Measurements from ENCODE around the gene SLC5A5.
A peak's percentile ranks its signal among the peaks of the same experiment; 100 is the strongest.

The SLC5A5 gene

DNA sequence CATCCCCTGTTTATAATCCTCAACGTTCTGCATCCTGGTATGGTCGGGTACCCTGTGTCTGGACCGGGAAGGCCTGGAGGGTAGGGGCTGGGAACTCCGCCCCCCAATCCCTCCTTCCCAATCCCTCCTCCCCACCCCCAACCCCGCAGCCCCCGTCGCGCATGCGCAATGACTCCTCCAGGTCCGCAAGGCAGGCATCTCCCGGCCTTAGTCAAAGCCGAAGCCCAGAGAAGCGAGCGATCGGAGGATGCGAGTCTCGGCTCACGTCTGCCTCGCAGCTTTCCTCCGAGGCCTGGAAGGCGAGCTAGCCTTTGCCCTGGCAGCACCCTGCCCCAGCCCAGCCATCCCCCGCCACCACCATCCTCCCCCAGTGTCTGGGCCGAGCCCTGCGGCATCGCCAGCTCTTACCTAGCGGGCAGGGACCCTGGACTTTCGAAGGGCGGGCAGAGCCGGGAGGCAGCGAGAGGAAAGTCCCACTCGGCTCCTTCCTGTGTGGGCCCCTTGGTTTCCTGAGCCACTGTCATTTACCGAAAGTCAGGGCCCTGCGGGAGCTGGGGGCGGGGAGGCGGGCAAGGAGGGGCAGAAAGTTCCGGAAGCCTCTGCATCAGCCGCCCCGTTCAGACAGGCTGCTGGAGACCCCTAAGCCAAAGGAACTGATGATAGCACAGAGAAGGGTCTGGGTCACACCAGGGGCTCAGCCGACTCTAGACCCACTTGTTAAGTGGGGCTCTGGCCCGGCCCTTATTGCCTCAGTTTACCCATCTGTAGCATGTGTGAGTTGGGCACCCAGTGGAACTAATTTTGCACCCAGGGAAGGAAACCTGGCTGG is 24.0 kb upstream of the SLC5A5 start, which contains the start of gene JAK3:
JAK3 (minus strand) TSS at position 445 of the 829 bp plus-strand sequence. CDS start 3,565 bp downstream, outside the sequence.
- Histone ChIP-seq H2AFZ (ENCODE audit: low read depth, low read length) (peak within 1 kb of the TSS; percentile 32; the same call in 1 of the 2 replicates), H3K4me3 (ENCODE audit: low read length) (peak within 1 kb of the TSS; percentile 80), H3K4me2 (ENCODE audit: low read length) (peak within 1 kb of the TSS; percentile 97), H3K27me3 (ENCODE audit: low read depth, low read length) (no peaks in the 10 kb centered on the region), H3K36me3 (replicated peaks; ENCODE audit: low read depth, low read length) (peaks cover 21% of the 10 kb centered on the region), H3K9me3 (ENCODE audit: insufficient read depth, low read length) (no peaks in the 10 kb centered on the region), H3K4me1 (ENCODE audit: low read length) (peaks cover 37% of the 10 kb centered on the region), H4K20me1 (ENCODE audit: insufficient read depth, low read length) (peaks cover 7% of the 10 kb centered on the region; the same call in 1 of the 2 replicates), H3K79me2 (ENCODE audit: low read length) (peaks cover 37% of the 10 kb centered on the region), H3K9ac (ENCODE audit: low read length) (peak within 1 kb of the TSS; percentile 91), H3K27ac (ENCODE audit: low read length) (peak within 1 kb of the TSS; percentile 85)
- TF ChIP-seq, protein P1, sequence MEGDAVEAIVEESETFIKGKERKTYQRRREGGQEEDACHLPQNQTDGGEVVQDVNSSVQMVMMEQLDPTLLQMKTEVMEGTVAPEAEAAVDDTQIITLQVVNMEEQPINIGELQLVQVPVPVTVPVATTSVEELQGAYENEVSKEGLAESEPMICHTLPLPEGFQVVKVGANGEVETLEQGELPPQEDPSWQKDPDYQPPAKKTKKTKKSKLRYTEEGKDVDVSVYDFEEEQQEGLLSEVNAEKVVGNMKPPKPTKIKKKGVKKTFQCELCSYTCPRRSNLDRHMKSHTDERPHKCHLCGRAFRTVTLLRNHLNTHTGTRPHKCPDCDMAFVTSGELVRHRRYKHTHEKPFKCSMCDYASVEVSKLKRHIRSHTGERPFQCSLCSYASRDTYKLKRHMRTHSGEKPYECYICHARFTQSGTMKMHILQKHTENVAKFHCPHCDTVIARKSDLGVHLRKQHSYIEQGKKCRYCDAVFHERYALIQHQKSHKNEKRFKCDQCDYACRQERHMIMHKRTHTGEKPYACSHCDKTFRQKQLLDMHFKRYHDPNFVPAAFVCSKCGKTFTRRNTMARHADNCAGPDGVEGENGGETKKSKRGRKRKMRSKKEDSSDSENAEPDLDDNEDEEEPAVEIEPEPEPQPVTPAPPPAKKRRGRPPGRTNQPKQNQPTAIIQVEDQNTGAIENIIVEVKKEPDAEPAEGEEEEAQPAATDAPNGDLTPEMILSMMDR (IDR thresholded peaks at IDR 0.05; ENCODE audit: low read depth, low read length) = no peak
- no peak for TF ChIP-seq EZH2phosphoT487 (IDR thresholded peaks at IDR 0.05; ENCODE audit: low read depth)

DNA sequence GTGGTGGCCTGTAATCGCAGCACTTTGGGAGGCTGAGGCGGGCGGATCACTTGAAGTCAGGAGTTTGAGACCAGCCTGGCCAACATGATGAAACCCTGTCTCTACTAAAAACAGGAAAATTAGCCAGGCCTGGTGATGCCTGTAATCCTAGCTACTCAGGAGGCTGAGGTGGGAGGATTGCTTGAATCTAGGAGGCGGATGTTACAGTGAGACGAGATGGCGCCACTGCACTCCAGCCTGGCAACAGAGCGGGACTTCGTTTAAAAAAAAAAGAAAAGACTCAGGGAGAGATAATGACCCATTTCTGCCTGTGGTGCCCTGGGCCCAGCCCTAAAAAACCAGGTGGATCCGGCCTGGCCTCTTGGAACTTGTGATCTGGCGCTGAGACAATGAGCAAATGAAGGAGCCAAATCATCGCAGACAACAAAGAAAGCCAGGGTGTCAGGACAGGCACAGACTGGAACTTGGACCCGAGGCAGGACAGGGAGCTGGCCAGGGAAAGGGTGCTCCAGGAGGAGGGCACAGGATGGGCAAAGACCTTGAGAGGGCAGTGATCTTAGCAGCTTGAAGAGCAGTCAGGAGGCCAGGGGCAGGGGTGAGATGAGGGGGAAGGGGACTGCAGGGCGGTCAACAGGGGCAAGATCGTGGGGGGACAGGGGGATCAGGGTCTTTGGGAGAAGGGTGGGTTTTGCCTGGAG is 23.0 kb upstream of the SLC5A5 start:
- no peaks in the 10 kb centered on the region for H3K27me3 ChIP-seq (ENCODE audit: low read depth, low read length)
- H3K79me2 ChIP-seq (ENCODE audit: low read length) = peaks cover 34% of the 10 kb centered on the region
- no peaks in the 10 kb centered on the region for H3K9me3 ChIP-seq (ENCODE audit: insufficient read depth, low read length)
- peak overlapping the region; percentile 91; the same call in 1 of the 2 replicates for H3K9ac ChIP-seq (ENCODE audit: low read length)
- H3K4me2 ChIP-seq (ENCODE audit: low read length) = peak overlapping the region; percentile 97
- peak overlapping the region; percentile 85 for H3K27ac ChIP-seq (ENCODE audit: low read length)
- H3K4me1 ChIP-seq (ENCODE audit: low read length) = peaks cover 37% of the 10 kb centered on the region
- H3K36me3 ChIP-seq (replicated peaks; ENCODE audit: low read depth, low read length) = peaks cover 11% of the 10 kb centered on the region
- no peak overlapping the region for H2AFZ ChIP-seq (ENCODE audit: low read depth, low read length)
- TF ChIP-seq EZH2phosphoT487 (IDR thresholded peaks at IDR 0.05; ENCODE audit: low read depth) = no peak
- TF ChIP-seq, protein P1 (IDR thresholded peaks at IDR 0.05; ENCODE audit: low read depth, low read length) = no peak
- H4K20me1 ChIP-seq (ENCODE audit: insufficient read depth, low read length) = no peaks in the 10 kb centered on the region
- peak overlapping the region; percentile 80; the same call in 1 of the 2 replicates for H3K4me3 ChIP-seq (ENCODE audit: low read length)

DNA sequence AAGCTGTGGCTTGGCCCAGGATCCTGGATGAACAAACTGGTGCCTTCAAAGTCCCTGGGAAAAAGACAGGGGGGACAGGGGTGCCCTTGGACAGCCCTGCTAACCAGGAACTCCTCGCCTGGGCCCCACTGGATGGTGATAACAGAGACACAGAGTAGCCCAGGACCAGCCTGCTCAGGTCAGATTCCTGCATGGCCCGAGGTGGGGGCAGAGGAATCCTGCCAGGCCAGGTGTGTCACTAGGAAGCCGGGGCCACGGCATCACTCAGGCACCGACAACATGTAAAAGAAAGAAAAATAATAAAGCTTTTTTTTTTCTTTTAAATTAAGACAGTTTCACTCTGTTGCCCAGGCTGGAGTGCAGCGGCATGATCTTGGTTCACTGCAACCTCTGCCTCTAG is 17.7 kb upstream of the SLC5A5 start:
- Histone ChIP-seq H2AFZ (ENCODE audit: low read depth, low read length) (no peak overlapping the region), H3K4me3 (ENCODE audit: low read length) (no peak overlapping the region), H3K9me3 (ENCODE audit: insufficient read depth, low read length) (no peaks in the 10 kb centered on the region), H3K79me2 (ENCODE audit: low read length) (peaks cover 1% of the 10 kb centered on the region; the same call in 1 of the 2 replicates), H3K36me3 (replicated peaks; ENCODE audit: low read depth, low read length) (no peaks in the 10 kb centered on the region), H3K9ac (ENCODE audit: low read length) (no peak overlapping the region), H3K4me2 (ENCODE audit: low read length) (no peak overlapping the region), H3K4me1 (ENCODE audit: low read length) (peaks cover 39% of the 10 kb centered on the region), H3K27me3 (ENCODE audit: low read depth, low read length) (no peaks in the 10 kb centered on the region), H4K20me1 (ENCODE audit: insufficient read depth, low read length) (no peaks in the 10 kb centered on the region), H3K27ac (ENCODE audit: low read length) (no peak overlapping the region)
- TF ChIP-seq, protein P1 (IDR thresholded peaks at IDR 0.05; ENCODE audit: low read depth, low read length) = no peak
- TF ChIP-seq EZH2phosphoT487 (IDR thresholded peaks at IDR 0.05; ENCODE audit: low read depth) = no peak
